8988T (cell line): Measurements from ENCODE around the gene CAPN15.

Experiments
- DNase-seq: peaks from one replicate; pipeline ENCODE4 v3.0.0; 2011

The CAPN15 gene

GRCh38 chr16:526181-527014 is 1.1 kb upstream of the CAPN15 start:
- DNase-seq: no peak

GRCh38 chr16:528111-529011 is 849 bp downstream of the CAPN15 start:
- DNase-seq: no peak

DNA sequence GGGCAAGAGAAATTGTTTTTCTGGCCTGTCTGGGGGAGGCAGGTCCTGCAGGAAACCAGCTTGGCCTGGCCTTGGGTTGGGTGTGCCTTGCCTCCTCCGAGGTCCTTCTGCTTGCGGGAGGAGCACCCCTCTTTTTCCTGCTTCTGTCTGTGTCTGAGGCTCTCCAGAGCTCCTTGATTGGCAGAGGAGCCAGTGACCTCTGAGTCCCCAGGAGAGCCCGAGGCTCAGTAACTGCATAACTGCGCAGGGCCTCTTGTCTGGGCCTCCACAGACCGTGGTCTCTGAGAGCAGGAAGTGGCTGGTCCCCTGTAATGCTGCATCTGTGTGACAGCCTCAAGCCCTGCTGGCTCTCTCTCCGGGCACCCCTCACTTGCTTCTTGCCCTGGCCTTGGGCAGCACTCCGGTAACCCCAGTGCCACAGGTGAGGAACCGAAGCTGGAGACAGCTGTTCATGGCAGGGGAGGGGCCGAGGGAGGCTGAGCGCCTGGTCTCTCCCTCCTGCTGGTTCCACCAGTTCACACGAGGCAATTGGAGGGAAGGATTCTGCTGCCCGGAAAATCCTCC is 1.6 kb downstream of the CAPN15 start:
- DNase-seq: no peak

DNA sequence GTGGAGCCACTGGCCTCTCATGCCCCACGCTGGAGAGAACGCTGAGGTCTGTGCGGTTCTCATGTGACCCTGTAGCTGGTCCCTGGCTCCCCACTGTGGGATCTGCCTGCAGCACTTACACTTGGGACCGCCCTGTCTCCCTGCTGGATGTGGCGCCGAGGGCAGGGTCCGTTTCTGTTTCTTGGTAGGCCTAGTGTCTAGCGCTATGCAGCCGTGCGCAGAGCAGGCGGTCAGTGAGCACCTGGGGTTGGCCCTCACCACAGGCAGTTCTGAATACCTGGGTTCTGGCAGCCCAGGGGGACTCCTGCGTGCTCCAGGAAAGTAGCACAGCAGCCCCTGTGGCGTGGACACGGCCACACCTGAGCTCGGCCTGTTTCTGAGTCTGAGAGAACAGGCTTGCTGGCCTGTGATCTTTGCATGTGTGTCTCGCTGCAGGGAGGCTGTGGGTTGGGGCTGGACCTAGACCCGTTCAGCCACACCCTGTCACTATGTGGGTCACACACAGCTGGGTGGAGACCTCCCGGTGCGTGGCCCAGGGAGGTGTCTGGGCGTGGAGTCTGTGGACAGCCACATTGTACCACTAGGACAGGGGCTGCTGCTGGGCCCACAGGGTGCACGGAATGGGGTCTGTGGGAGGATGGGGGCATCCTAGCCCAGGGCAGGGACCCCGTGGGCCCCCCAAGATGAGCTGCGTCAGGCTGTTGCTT is 2.8 kb downstream of the CAPN15 start:
- DNase-seq: no peak

DNA sequence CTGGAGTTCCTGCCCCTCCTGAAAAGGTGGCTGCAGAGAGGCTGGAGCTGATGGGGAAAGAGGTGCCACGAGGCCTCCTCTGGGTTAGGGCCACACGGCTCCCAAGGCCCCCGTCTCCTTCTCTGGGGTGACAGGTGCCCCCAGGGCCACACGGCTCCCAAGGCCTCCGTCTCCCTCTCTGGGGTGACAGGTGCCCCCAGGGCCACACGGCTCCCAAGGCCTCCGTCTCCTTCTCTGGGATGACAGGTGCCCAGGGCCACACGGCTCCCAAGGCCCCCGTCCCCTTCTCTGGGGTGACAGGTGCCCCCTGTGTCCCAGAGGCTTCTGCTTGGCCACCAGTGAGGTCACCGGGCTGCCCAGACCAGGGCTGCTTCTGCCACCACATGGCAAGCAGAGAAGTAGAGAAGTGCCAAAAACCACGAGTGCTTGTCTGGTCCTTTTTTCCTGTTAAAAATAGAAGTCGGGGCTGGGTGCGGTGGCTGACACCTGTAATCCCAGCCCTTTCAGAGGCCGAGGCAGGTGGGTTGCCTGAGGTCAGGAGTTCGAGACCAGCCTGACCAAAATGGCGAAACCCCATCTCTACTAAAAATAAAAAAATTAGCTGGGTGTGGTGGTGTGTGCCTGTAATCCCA is 4.1 kb downstream of the CAPN15 start:
- no peak for DNase-seq

GRCh38 chr16:533391-534123 is 6.0 kb downstream of the CAPN15 start:
- no peak for DNase-seq

GRCh38 chr16:534135-534534 is 6.6 kb downstream of the CAPN15 start:
- DNase-seq: no peak

DNA sequence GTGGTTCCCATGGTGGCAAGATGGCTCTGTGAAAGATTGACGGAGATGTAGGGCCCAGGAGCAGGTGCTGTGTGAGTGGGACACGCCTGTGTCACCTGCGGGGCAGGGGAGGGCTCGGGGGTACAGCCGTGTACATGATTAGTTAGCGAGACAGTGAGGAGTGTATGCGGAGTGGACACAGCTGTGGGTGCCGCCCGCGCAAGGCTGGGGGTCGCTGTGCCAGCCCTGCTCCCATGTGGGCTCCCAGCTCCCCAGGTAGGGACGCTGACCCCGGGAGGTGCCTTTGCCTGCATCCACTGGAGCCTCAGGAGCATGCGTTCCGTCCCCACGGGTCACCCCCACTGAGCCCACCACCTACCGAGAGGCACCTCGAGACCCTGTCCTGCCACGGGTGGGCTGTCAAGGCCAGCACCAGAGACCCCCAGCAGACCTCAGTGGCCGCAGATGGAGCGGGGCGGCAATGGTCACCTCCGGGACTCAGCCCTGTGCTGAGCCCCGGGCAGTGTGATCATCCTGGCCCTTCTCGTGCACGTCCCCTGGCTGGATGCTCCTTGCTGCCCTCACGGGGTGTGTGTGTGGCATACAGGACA is 7.4 kb downstream of the CAPN15 start:
- DNase-seq: peak; percentile 80

GRCh38 chr16:535446-536405 is 8.2 kb downstream of the CAPN15 start:
- DNase-seq: peak; percentile 97

DNA sequence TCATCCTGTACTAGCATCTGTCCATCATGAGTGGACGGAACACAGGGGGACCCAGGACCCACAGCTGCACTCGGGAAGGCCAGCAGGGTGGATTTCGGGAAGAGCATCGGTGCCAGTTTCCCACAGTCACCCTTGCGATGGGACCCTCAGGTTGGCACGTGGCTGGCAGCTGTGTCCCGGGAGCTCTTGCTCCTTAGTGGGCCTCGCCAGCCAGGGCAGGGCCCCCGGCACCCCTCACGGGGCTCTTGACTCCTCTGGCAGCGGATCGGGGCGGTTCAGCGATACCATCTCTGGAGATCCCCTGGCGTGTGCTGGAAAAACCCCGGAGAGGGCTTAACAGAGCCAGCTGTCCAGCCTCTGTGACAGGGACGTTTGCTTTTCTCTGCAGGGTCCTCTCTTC is 9.2 kb downstream of the CAPN15 start:
- DNase-seq: no peak

GRCh38 chr16:537415-538335 is 10.2 kb downstream of the CAPN15 start:
- no peak for DNase-seq

DNA sequence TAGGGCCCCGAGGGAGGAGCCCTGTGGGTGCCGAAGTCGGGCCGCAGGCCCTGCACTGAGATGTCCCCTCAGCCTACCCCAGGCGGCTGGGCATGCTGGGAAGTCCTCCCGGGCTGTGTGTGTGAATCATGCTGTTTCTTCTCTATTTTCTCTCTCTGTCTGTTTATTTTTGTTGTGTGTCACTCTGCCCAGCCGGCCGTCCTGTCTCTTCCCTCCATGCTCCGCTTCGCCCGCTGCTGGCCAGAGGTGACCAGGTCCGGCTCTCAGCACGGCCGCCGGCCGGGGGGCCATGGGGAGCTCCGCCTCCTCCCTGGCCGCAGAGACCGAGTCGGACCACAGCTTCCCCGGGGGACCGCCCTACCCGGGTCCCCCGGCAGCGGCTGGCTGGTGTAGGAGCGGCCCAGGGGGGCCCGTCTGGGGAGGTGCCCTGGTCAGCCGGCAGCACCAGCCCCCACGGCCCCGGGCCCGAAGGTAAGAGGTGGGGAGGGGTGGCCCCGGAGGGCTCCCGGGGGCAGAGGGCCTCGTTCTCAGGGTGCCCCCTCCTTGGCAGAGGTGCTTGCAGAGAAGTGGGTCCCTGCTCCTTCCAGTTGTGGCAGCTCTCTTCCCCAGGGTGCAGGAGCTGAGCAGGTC is 12.5 kb downstream of the CAPN15 start:
- DNase-seq: no peak

- DNase-seq: no peak
These were observed 13.3 kb downstream of the CAPN15 start for GRCh38 chr16:540645-541340.

GRCh38 chr16:543301-544164 is 16.0 kb downstream of the CAPN15 start:
- DNase-seq: no peak

DNA sequence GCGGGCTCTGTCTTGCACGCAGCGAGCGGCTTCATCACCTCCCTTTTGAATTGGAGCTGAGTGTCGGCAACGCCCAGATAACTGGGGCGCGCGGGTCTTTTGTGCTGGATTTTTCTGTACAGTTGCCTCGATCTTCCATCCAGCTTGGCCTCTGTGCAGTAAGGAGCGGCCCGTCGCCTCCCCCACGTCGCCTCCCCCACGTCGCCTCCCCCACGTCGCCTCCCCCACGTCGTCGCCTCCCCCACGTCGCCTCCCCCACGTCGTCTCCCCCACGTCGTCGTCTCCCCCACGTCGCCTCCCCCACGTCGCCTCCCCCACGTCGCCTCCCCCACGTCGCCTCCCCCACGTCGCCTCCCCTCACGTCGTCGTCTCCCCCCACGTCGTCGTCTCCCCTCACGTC is 17.0 kb downstream of the CAPN15 start:
- DNase-seq: no peak

- DNase-seq: no peak
These were observed 19.6 kb downstream of the CAPN15 start for GRCh38 chr16:546909-547770.
